Measurements from ENCODE around the gene PRSS48.
"Not testable (repeated sequence)": the region's sequence is repeated elsewhere in the genome, so short reads cannot be mapped to it uniquely, and the experiment has no call there.

PRSS48 gene

GRCh38 chr4:151318307-151319006, 41.5 kb downstream of the PRSS48 start:
- no peak for DNase-seq (ENCODE audit: low spot score)

- no peak for DNase-seq (ENCODE audit: low spot score)
Measured at GRCh38 chr4:151319490-151319889, 42.5 kb downstream of the PRSS48 start.

GRCh38 chr4:151321586-151321985, 44.6 kb downstream of the PRSS48 start:
- DNase-seq (ENCODE audit: low spot score) = no peak

DNA sequence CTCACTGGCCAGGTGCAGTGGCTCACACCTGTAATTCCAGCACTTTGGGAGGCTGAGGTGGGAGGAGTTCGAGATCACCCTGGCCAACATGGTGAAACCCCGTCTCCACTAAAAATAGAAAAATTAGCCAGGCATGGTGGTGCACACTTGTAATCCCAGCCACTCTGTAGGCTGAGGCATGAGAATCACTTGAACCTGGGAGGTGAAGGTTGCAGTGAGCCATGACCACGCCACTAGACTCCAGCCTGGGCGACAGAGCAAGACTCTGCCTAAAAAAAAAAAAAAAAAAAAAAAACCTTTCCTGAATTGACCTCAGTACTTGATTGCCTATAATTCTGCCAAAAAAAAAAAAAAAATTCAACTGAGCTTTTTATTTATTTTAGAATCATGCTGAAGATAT, 45.2 kb downstream of the PRSS48 start:
- not testable (repeated sequence) for DNase-seq (ENCODE audit: low spot score)

DNA sequence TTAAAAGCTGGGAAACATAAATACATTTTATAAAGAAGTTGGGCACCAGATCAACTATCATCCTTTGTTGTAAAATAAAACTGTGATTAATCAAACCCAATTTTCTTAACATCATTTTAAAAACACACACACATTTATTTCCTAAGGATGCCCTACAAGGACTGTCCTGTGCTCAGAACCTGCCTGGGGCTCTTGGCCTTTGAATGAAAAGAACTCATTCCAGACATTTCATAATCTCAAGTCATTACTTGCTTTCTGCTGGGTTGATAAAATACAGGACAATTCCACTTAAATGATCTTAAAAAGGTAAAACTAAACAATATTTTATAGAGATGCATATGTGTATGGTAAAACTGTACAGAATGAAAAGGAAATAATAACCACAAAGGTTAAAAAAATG, 45.6 kb downstream of the PRSS48 start:
- no peak for DNase-seq (ENCODE audit: low spot score)

GRCh38 chr4:151323667-151324066, 46.7 kb downstream of the PRSS48 start:
- no peak for DNase-seq (ENCODE audit: low spot score)

DNA sequence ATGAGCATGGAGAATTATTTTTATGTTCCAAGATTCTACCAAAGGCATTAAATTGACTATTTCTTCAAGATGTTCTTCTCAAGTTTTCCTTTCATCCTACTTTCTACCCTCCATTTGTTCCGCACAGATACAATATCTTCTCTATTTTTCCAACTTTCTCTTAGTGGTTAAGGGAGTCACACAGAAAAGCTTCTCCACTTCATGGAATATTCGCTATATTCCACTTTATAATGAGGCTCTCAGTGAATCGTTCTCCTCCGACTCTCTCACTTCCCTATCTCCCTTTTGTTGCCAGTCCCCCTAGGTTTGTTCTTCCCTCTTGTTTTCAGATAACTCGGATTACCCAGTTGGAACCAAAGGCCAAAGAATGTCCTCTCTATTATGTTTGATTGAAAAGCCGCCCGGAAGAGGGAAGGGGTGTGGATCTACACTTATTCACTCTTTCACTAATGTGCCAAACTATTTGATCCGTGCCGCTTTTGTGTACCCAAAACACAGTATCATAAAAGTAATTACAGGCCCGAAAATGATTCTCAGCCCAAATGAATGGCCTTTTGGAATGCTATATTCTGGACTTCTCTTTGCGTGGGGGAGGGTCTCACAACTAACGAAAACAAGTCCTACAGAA, 47.3 kb downstream of the PRSS48 start:
- no peak for DNase-seq (ENCODE audit: low spot score)

- no peak for DNase-seq (ENCODE audit: low spot score)
Measured at GRCh38 chr4:151324752-151325110, 47.8 kb downstream of the PRSS48 start.

DNA sequence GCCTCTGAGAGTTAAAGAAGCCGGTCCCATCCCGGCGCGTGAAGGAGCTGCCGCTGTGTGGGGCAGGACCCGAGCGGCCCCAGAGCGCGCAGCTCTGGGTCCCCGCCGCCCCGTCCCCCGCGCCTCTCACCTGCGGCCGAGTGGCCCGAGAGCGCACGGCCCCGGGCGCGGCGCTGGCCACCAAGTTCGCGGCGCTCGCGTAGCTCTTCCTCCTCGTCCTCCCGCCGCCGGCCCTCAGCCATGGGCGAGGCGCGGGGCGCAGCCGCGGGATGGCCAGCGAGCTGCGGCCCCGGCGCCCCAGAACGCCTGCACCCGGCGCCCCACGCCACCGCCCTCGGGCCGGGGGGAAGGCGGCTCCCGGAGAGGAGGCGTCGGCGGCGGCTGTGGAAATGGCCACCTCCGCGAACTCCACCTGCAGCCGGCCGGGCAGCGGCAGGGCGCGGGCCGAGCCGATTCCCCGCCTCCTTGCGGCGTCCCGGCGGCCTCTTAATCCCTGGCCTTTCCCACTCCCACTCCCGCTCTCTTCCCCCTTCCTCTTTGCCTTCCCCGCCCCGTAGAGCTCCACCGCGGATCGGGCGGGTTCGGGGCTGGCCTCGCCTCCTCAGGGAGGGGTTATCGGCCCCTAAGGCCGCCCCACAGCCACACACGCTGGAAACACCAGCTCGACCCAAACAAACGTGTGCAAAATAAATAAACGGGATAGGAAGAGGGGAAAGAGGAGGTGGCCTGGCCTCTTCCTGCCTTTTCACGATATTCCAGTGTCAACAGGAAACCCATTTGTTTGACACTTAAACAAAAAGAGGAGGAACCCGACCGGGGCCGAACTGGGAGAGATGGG, 48.4 kb downstream of the PRSS48 start, which contains the start of gene SH3D19:
SH3D19 (minus strand) TSS at position 495 of the 838 bp plus-strand sequence; CDS start at position 242, 253 bp downstream.
- DNase-seq (ENCODE audit: low spot score) = no peak

- no peak for DNase-seq (ENCODE audit: low spot score)
Measured at GRCh38 chr4:151325949-151326246, 48.9 kb downstream of the PRSS48 start.

GRCh38 chr4:151329217-151330007, 52.5 kb downstream of the PRSS48 start:
- no peak for DNase-seq (ENCODE audit: low spot score)

DNA sequence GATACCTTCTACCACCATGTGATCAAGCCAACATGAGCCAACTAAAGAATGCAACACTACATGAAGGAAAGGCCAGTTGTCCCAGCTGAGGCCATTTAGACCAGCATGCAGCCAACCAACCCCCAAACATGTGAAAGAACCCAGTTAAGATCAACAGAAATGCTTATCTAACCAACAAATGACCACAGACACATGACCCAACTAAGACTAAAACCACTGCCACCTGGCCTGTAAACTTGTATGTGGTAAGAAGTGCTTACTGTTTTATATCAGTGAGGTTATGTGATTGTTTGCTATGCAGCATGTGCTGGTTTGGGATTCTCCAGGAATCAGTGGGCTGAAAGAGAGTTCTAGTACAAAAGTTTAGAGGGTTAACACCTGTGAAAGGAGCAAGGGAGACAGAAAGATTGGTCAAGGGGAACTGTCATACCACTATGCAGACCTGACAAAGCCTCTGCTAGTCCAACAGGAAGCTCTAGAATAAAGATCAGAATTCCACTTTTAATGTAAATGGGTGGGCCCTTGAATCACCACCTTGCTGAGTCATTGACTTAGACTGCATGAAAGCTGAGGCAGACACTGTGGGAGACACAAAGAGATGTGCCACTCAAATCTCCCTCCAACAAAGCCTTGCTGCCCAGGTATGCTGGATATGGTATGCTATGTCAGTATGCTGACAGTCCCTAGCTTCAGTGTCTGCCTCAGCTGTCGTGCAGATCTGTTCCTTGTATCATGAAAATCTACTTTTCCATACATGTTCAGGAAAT, 54.5 kb downstream of the PRSS48 start:
- DNase-seq (ENCODE audit: low spot score) = no peak

GRCh38 chr4:151339467-151339866, 62.5 kb downstream of the PRSS48 start:
- DNase-seq (ENCODE audit: low spot score) = no peak

DNA sequence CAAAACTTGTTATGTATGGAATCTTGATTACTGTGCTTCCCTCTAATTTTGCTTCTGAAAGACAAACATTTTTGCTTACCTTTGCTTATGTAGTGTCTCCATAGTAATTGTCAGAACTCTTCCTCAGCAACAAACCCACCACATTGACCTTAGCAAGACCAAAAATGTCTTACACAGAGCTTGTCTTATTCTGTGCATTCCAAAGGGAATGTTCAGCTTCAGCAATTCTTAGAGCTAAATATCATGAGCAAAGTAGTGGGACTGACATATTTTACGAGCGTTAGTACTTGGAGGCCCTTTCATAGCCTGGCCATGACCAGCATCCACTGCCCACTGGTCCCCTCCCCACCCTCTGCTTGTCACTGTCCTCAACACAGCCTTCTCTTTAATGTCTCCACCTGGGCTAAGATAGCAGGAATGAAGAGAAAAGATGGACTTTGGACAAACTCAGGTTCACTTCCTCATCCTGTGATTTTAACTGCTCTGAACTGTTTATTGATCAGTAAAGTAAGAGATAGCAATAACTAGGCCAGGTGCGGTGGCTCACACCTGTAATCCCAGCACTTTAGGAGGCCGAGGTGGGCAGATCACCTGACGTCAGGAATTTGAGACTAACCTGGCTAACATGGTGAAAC, 63.9 kb downstream of the PRSS48 start:
- DNase-seq (ENCODE audit: low spot score) = no peak

Data from CD4-positive, alpha-beta T cell treated with Interleukin-15 for 4 hours (primary cell).